CD4-positive, alpha-beta T cell treated with Interleukin-15 for 1 hour (primary cell): ENCODE results near the gene KIRREL1.
"Not testable (repeated sequence)": the region's sequence is repeated elsewhere in the genome, so short reads cannot be mapped to it uniquely, and the experiment has no call there.

Experiments used
- DNase-seq: peaks from one replicate; pipeline ENCODE4 v3.0.0-alpha.2; 2020

Gene KIRREL1

DNA sequence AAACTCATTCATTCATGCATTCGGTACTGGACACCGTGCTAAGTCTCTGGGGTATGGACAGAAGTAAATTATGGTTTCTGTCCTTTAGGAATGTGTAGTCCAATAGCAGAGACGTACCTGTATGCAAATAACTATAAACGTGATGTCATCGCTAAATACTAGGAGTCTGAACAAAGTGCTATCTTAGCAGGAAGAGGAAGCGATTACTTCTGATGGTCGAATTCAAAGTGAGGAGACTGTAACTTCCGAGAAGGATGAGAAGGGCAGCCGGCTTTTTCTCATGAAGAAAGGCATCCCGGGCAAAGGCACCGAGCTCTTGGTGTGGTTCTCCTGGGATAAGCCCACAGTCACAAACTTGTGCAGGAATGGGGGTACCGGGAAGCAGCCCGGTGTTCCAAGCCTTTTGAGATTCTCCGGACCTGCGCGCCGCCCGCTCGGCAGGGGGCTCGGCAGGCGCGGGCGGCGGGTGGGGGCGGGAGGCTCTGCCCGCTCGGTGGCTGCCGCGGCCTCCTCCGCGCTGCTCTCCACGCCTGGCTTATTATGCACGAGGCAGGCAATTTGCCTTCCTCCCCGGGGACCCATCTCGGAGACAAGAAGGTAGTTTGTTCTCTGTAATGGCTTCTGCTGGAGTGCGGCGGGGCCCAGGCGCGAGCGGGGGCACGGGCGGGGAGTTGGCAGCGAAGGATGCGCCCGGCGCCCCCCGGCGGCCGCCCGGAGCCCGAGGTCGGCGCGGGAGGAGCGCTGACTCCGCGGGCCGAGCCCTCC, 119.7 kb downstream of the KIRREL1 start:
- DNase-seq = peak; percentile 52

DNA sequence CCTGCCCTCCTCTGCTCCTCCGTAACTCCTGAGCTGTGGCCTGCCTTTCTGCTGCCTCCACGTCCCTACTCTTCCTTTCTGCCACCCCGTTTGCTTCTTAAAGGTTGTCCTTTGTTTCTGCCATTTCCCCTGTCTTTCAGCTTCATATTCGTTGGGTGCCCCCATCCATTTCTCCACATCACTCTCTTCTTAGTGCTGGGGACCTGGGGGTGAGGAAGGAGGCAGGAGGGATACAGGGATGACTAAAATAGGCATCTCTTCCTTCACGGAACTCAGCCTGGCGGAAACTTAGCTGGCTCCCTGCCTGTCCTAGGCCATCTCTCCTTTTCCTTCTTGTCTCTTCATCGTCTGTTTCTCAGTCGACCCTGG, 120.3 kb downstream of the KIRREL1 start:
- DNase-seq = no peak

DNA sequence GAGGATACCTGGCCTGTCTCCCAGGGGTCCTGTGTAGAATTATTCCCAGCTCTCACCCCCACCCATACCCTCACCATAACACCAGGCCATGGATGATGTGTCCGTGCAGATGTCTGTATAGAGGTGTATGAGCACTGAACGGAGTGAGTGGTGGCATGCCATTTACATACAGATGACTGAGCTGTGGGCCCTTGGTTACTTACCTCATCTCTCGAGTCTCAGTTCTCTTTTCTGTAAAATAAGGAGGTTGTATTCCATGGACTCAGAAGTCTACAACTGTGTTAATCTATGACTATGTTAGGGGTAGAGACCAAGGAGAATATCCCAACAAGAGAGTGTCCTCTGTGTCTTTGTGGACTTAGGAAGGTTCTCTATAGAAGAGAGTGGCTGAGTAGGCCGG, 121.7 kb downstream of the KIRREL1 start:
- no peak for DNase-seq

DNA sequence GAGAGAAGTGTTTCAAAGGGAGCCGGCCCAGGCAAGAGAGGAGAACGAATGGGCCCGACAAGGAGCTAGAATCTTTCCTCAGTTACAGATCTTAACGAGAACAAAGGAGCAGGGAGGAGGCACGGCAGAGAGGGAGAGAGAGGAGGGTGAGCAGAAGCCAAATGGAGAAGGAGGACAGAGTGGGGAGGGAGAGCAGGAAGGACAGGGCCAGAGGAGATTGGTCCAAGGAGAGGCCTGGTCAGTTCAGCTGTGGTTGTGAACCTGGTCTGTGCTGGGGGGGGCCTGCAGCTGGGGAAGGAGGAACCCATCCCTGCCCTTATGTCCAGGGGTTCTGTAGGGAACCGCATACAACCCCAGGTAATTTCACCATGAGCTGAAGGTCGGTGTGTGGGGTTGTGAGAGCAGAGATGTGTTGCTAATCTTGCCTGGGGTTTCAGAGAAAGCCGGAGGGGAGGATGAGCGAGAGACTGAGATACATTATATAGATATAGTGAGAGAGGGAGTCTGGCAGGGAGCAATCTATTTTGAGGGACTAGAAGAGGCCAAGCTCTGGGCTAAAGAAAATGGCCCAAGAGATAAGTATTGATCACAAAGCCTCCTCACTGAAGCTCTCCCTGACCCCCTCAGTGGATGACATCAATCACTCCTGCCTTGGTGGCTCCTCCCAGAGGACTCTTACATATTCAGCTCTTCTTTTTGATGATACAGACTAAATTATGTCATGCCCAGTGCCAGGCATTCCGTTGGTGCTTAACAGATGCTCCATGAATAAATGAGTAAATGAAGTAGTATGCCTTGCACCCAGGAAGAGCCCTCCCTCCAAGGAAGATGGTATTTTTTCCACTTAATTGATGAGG, 123.1 kb downstream of the KIRREL1 start:
- no peak for DNase-seq

DNA sequence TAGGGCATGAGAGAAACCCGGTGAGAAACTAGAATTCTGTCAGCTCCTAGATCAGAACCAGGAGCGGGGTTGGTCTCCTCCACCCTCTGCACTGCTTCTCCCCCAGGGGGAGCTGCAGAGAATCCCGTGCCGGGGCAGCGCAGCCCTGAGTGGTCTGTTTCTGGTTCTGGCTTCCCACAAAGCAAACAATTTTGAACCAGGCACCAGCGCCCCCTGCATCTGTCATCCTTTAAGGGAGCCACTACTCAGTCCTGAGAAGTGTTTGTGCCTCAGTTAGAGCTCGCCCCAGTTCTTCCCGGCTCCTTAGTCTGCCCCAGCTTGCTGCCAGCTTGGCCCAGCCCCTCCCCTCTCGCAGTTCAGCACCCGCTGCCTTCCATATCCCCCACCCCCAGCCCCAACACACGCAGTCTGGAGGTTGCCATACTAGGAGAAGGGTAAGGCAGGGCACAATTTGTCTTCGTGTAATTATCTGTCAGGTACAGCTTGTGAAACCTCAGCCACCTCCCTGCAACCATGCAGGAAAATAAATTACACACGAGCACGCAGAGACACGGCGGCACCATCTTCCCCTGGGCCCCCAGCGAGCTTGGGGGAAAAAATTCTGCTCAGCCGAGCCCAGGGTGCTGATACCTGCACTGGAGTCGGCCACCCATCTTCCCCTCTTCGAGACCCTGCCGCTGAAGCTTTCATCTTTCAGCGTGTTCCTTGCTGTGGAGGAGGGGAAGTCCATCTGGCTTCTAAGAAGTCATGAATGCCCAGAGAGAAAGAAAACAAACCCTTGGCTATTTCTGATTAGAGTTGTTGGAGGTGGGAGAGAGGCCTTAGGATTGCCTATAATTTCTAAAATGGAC, 124.6 kb downstream of the KIRREL1 start:
- DNase-seq = peak; percentile 51

DNA sequence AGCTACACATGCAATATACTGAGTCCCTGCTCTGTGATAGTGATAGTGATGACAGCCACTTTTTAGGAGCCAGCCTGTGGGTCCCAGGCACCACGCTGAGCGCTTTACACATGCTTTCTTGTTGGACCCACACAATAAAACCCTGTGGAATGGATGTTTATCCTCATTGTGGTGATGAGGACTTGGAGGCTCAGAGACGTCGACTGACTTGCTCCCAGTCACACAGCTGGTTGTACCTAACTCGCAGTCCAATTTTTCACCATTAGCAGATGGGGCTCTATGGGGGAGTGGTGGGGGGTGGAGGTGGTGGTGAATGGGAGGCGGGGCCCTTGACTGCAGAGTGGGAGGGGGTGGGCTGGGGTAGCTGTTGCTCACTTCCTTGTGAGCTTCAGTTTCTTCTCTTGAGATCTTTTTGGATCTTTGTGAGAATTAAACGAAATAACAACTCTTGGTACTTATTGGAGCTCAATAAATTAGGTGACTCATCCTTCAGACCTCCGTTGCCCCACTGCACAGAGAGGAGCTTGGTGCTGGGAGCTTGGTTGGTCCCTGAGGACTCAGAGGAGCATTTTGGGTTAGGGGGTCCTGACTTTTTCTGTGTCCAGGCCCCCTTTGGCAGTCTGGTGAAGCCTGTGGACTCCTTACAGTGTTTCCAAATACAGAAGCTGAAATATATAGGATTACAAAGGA, 125.4 kb downstream of the KIRREL1 start:
- no peak for DNase-seq

DNA sequence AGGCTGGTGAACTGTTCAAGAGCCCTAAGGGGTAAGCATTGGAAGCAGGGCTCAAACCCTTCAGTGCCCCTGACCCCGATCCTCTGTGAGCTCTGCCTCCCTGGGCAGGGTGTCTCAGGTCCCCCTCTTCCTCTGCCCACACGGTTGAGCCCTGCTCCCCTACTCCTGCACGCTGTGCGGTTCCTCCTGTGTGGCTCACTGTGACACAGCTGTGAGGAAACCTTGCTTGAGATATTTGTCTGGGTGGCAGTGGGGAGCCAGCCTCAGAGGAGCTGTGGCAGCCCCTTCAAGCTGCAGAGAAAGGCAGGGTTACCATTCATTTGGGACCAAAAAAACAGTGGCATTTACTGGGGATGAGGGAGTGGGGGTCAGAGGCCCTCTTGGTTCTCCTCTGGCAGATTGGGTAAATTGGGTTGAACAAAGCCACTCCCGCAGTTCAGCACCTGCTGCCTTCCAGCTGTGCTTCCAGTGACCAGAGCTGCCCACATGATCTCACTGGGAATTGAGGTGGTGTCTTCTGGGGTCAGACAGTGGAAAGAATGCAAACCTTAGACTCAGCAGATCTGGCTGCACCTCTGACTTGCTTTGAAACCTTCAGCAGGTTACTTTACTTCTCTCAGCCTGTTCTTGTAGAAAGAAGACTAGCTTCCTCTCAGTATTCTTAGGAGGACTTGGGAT, 126.7 kb downstream of the KIRREL1 start:
- DNase-seq = no peak

DNA sequence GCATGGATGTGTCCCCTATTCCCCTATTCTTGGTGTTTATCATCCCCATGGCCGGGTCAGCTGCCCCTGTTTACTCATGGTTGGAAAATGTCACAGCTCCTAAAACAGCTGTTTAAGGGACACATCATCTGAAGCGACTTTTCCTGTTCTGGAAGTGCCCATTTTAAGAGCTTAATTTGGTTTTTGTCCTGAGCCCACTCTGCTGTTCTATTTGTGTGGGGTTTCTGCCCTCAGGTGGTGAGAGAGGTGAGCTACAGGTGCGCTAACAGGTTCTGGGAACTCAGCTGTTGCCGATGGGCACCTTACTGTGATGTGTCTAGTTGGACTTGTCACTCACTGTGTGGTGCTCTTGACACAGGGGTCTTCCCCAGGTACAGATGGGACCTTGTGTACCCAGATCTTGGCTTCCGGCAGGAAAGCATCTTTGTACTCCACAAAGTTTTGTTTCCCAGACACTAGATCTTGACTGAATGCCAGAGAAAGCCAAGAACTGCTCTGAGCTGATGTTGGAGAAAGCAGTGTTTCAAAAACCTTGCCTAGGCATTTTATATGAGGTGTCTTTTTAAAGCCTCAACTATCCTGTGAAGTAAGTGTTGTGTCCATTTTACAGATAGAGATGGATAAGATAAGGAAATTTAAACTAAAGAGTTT, 128.3 kb downstream of the KIRREL1 start:
- DNase-seq = peak; percentile 23

DNA sequence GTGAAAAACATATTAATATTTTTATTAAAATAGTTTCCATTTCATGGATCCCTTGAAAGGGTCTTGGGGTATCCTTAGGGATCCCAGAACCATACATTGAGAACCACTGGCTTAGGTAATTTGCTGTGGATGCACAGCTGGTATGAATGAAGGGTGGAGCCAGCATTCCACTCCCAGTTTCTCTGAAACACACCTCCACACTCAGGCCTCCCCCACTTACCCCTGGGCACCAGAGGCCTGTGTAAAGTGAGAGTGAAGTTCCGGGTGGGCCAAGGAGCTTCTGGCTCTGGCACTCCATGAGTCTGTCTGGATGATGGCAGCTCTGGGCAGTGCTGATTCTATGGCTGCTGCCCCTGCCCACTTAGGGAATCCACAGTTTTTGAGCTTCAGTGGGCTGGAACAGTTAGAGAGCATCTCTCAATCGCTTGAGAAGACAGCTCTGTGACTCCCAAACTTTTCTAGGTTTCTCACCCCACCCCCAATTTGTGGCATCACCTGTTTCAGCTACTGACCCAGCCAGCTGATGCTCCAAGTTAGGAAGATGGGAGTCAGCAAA, 129.5 kb downstream of the KIRREL1 start:
- DNase-seq = no peak

DNA sequence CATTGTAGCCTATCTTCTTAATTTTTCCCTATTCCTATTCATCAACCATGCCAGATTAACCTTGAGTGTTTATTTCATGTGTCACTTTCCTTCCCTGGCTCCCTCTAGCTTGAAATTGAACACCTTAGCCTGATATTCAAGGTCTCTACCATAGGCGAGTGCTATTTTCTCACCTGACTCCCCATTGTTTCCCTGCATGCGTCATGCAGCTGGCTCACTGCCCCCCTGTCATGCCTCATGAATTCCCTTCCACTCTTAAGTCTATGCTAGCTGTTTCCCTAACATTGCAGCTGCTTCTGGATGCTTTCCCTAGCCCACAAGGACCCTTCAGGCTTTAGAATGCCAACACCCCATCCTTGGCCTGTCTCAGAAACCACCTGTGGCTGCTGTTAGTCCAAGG, 130.6 kb downstream of the KIRREL1 start:
- DNase-seq = no peak

DNA sequence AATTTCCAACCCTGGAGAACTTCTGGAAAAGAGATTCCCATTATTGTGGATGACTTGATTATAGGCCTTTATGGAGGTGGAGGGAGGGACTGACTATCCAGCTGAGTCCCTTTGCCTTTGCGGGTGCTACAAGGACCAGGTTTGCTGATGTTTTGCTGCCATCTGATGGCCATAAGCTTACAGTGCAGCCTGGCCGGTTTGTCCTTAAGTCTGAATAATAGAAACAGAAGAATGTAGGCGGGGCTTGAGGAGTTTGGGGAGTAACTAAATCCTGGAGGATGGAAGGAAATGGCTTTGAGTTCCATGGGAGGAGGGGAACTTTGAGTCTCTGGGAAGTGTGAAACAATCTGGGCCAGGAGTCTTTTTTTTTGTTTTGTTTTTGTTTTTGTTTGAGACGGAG, 131.6 kb downstream of the KIRREL1 start:
- peak; percentile 76 for DNase-seq

DNA sequence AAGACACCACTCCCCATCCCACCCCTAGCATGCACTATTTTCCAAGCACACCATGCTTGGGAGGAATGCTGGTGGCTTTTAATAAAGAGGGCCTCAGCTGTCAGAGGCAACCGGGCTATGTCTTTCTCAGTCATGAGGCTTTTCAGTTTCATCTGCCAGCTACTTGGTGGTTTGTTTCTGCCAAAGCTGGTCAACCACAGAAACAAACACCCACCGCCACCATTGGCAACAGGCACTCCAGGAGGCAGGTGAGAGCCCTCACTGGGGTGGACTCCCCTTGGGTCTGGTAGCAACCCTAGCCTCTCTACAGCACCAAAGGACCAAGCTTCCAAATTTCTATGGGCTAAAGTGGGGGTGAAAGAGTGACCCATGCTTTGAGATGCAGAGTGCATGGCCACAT, 133.0 kb downstream of the KIRREL1 start:
- no peak for DNase-seq

DNA sequence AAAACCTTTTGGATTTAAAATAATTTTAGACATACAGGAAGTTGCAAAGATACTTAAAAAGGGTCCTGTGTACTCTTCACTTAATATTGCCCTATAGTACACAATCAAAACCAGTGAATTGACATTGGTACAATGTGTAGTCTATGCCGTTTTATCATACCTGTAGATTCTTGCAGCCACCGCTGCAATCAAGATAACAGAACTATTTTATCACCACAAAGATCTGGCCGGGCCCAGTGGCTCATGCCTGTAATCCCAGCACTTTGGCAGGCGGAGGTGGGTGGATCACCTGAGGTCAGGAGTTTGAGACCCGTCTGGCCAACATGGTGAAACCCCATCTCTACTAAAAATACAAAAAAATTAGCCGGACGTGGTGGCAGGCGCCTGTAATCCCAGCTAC, 135.1 kb downstream of the KIRREL1 start:
- not testable (repeated sequence) for DNase-seq

DNA sequence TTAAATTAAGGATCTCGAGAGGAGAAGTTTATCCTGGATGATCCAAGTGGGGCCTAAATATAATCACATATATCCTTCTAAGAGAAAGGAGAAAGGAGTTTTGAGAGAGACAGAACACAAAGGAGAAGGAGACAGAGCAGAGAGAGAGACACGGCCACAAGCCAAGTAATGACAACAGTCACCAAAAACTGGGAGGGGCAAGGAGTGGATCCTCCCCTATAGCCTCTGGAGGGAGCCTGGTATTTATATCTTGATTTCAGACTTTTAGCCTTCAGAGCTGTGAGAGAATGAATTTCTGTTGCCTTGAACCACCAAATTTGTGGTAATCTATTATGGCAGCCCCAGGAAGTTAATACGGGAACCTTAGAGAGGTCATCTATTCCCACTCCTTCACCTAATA, 137.8 kb downstream of the KIRREL1 start:
- DNase-seq = no peak

DNA sequence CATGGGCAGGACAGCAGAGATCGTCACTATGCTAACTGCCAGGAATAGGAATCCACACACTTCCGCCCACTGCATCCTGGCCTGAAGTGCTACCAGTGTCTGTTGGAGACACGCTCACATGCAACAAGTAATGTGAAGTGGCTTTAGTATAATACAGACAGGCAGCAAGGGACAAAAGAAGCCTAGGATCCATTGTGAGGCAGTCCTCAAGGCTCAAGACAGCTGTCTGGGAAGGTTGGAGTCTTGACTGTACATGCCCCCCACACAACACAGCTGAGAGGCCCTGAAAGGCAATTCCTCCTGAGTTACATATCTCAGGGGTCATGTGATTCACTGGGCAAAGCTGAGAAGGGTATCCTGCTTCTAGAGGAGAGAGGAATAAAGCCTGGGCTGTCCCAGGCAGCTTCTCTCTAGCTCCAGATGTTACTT, 147.3 kb downstream of the KIRREL1 start:
- DNase-seq = no peak

DNA sequence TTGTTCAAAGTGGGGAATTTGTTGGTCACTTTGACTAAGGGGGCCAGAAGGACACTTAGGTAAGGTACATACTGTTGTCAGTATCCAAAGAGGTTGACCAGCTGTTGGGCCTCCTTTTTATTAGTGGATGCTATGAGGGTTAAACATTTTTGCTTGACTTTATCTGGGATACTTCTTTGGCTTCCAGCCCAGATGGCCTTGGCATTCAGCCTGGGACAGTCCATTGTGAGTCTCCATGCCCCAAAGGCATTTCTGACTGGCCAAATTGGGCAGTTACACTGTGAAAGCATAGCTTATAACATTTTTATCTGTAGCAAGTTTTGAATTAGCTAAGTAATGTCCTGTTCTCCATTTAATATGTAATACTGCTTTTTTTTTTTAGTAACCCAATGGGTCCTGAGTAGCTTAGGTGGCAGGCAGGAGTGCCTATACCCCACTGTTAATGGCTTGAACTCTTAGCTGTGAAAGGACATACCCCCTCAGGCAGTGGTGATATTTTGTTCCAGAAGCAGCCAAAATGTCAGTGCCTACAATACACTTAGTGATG, 151.8 kb downstream of the KIRREL1 start:
- DNase-seq = no peak

DNA sequence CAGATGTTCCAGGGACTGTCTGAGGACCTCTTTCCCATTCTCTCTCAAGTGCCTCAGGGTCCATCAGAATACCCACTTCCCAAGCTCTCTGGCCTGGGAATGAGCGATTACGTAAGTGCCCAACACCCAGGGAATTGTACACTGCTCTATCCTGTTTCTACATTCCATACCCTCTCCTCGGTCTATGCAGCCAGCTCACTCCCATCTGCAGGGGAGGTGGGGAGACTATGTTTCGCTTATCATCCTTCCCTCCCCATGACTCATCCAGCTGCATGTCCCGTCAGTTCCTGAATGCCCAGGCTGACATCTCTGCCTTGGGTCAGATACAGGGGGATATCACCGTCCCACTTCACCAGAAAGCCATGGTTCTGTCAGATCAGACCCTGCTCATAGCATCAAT, 152.7 kb downstream of the KIRREL1 start:
- DNase-seq = no peak

DNA sequence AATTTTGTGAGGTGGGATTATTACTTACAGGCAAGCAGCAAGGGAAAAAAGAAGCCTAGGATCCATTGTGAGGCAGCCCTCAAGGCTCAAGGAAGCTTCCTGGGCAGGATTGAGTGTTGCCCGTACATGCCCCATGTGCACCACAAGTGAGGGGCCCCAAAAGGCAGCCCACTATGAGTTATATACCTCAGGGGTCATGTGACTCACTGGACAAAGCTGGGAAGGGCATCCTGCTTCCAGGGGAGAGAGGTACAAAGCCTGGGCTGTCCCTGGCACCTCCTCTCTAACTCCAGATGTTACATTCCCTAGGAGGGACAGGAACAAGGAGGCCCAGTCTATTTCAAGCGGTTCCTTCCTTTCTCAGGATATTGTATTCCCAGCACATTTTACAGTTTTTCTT, 153.3 kb downstream of the KIRREL1 start:
- DNase-seq = no peak

DNA sequence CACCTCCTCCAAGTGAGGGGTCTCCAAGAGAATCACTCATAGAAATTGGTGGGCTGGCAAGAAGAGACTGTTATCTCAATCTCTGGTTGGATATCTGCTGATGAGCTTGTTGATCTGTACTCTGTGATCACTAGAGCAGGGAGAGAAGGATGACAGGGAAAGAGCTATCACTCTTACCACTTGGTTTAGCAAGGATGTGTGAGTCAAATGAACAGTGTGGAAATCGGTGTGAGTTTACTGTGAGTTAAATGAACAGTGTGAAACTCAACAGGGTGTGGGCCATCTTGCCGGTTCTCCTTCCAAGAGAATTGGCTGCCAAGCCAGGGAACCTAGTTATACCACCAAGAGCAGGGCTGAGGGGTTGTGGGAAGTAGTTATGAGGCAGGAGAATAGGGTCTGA, 154.0 kb downstream of the KIRREL1 start:
- no peak for DNase-seq

DNA sequence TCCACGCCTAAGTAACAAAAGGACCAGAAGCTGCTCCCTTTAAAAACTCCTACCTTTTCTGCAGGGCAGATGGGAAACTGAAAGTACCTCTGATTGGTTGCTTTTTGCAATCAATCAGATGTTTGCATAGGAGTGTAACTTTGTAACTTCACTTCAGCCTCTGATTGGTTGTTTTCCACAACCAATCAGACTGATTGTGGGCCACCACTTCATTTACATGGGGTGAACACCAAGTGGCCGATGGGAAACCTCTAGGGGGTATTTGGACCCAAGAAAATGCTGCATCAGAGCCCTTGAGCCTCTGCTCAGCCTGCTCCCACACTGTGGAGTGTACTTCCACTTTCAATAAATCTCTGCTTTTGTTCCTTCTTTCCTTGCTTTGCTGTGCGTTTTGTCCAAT, 154.4 kb downstream of the KIRREL1 start:
- peak; percentile 24 for DNase-seq

DNA sequence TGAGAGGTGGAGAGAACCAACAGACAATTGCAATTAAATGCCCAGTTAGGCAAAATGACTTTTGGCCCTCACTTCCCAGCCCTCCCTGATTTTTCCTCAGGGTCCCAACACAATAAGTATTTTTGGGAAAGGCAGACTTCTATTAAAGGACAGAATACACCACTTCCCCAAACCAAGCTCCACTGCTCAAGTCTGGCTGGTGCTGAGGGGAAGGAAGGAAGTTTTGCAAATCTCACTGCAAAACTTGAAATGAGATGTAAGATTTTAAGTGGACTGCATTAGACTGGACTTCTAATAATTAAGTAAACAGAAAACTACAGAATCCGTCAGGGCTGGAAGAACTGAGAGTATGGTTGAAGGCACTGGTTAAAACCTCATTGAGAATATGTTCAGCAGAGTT, 155.0 kb downstream of the KIRREL1 start:
- DNase-seq = no peak
